ENCODE measurements around the gene NUSAP1. TPM values are rescaled to one million over a fixed set of nuclear protein-coding genes. Genes with fewer than 3 reads are reported as not detected.

NUSAP1 gene
- total and polyA plus RNA-seq, 10 of the 15 experiments (the other 5 are each of a cell fraction or from before 2014, with no cell fraction given), result 158 to 315 (median 229) TPM

DNA sequence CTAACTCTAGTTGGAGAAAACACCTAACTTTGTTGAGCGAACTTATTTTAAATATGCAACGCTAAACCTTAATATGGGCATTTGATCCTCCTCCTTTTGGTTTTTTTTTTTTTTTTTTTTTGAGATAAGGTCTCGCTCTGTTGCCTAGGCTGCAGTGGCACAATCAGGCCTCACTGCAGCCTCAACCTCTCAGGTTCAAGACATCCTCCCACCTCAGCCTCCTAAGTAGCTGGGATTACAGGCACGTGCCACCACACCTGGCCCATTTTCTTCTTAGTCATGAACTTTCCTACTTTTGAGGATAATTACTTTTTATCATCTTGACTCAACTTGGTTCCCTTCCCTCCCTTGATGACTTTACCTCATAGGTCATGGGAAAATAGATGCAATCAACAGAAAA lies 3.9 kb downstream of the NUSAP1 start:
- H3K9me3 ChIP-seq (replicated peaks; ENCODE audit: control insufficient read depth, insufficient read depth, low read length), result no peaks in the 10 kb centered on the region
- ChIA-PET RAD21 (ENCODE audit: unreplicated experiment) (no interaction called here), POLR2A (interaction anchor here (0.8 kb wide), 1 partner anchor 22 kb away, joined by 4 read pairs; no protein-coding TSS in a partner anchor), SMC1A (ENCODE audit: uncharacterized antibody, unreplicated experiment) (interaction anchor here (0.7 to 1.1 kb wide), 3 partner anchors 12 to 49 kb away, joined by 3 read pairs; no protein-coding TSS in a partner anchor), CTCF (interaction anchor here (0.7 to 1.5 kb wide), 4 partner anchors 49 to 591 kb away, joined by 3 to 4 read pairs (median 4); no protein-coding TSS in a partner anchor)
- peak overlapping the region; percentile 46; the same call in 1 of the 2 replicates for H3K4me2 ChIP-seq (ENCODE audit: control insufficient read depth, insufficient read depth)
- no peaks in the 10 kb centered on the region for H4K20me1 ChIP-seq (ENCODE audit: control insufficient read depth, insufficient read depth)
- no peak for DNase-seq (ENCODE audit: low read depth, low spot score)
- H3K36me3 ChIP-seq (ENCODE audit: control insufficient read depth in 2 of 2, insufficient read depth in 2 of 2, low read length in 1 of 2), result peaks cover 9 to 13% of the 10 kb centered on the region in 2 experiments
- H3K27ac ChIP-seq (ENCODE audit: control insufficient read depth, insufficient read depth), result no peak overlapping the region
- WGBS (ENCODE audit: insufficient coverage, insufficient replicate concordance, low lambda C conversion rate, missing lambda C conversion rate), result 25% methylated on average over 3 of the region's 4 CpGs
- no peak overlapping the region; the same call in 1 of the 2 replicates for H3K9ac ChIP-seq (ENCODE audit: control insufficient read depth, insufficient read depth, low read length)
- no TSS peak for BruUV-seq (replicated peaks)
- peaks cover 89% of the 10 kb centered on the region for H3K79me2 ChIP-seq (ENCODE audit: control insufficient read depth, insufficient read depth, low read length)
- H3K27me3 ChIP-seq (replicated peaks in 1 of 2; ENCODE audit: control insufficient read depth in 2 of 2, insufficient read depth in 2 of 2, low read length in 1 of 2), result no peaks in the 10 kb centered on the region
- H3K4me3 ChIP-seq, result 0 out of 2 replicates have a peak overlapping the region, but pooled peaks have one; percentile 32
- intact Hi-C loops (cut with micrococcal nuclease; ENCODE audit: unreplicated experiment) (no loop called here), in situ Hi-C loops (cut with MboI) (no loop called here)
- peaks cover 4% of the 10 kb centered on the region; the same call in 1 of the 2 replicates for H3K4me1 ChIP-seq (ENCODE audit: control insufficient read depth, insufficient read depth, low read length)
- no peak for TF ChIP-seq CBFB (IDR thresholded peaks at IDR 0.05; ENCODE audit: low read depth)
- peak; percentile 48; the same call in 1 of the 2 replicates for TF ChIP-seq NBN (IDR thresholded peaks at IDR 0.05)
- TF ChIP-seq BHLHE40 (IDR thresholded peaks at IDR 0.05; ENCODE audit: borderline replicate concordance in 1 of 2, low read depth in 2 of 2, low read length in 1 of 2), result peak in 1 of 2 experiments; percentile 75; a peak in 2 of 4 replicates
- TF ChIP-seq ZNF384 (IDR thresholded peaks at IDR 0.05; ENCODE audit: borderline replicate concordance, low read depth, low read length), result peak; percentile 60
- no peak overlapping the region for H2AFZ ChIP-seq (ENCODE audit: control insufficient read depth, low read depth, low read length)
- ATAC-seq, result no peak
- no peak for FAIRE-seq

DNA sequence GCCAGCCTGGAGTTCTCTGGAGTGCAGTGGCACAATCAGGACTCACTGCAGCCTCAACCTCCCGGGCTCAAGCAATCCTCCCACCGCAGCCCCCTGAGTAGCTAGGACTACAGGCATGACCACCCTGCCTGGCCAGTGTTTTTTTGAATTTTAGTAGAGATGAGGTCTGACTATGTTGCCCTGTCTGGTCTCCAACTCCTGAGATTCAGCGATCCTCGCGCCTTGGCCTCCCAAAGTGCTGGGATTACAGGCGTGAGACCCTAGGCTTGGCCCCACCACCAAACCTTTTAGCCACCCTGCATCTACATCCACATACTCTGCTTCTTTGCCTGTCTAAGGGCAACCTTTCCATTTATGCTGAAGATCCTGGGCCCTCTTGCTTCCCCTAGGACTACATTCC lies 4.4 kb downstream of the NUSAP1 start:
- H3K79me2 ChIP-seq (ENCODE audit: control insufficient read depth, insufficient read depth, low read length), result peaks cover 89% of the 10 kb centered on the region
- FAIRE-seq (no peak), DNase-seq (ENCODE audit: low read depth, low spot score) (no peak), ATAC-seq (no peak)
- no peak overlapping the region for H3K27ac ChIP-seq (ENCODE audit: control insufficient read depth, insufficient read depth)
- SMC1A ChIA-PET (ENCODE audit: uncharacterized antibody, unreplicated experiment), result interaction anchor here (0.8 to 1.1 kb wide), 2 partner anchors 49 to 65 kb away, joined by 3 read pairs; partner anchors contain the start of gene NDUFAF1
- peaks cover 10 to 18% of the 10 kb centered on the region in 2 experiments for H3K36me3 ChIP-seq (ENCODE audit: control insufficient read depth in 2 of 2, insufficient read depth in 2 of 2, low read length in 1 of 2)
- POLR2A ChIA-PET, result interaction anchor here (0.6 kb wide), 1 partner anchor 93 kb away, joined by 4 read pairs; no protein-coding TSS in a partner anchor
- in situ Hi-C loops (cut with MboI) (no loop called here), intact Hi-C loops (cut with micrococcal nuclease; ENCODE audit: unreplicated experiment) (no loop called here)
- H4K20me1 ChIP-seq (ENCODE audit: control insufficient read depth, insufficient read depth), result no peaks in the 10 kb centered on the region
- H3K4me3 ChIP-seq, result peak overlapping the region; percentile 32; the same call in 1 of the 2 replicates
- H3K4me1 ChIP-seq (ENCODE audit: control insufficient read depth, insufficient read depth, low read length), result peaks cover 4% of the 10 kb centered on the region; the same call in 1 of the 2 replicates
- RAD21 ChIA-PET (ENCODE audit: unreplicated experiment), result no interaction called here
- whole genome bisulfite sequencing (ENCODE audit: insufficient coverage, insufficient replicate concordance, low lambda C conversion rate, missing lambda C conversion rate), result 100% methylated on average over 6 of the region's 6 CpGs
- BruUV-seq (replicated peaks), result no TSS peak
- peak overlapping the region; percentile 66 for H3K4me2 ChIP-seq (ENCODE audit: control insufficient read depth, insufficient read depth)
- H3K9me3 ChIP-seq (replicated peaks; ENCODE audit: control insufficient read depth, insufficient read depth, low read length), result no peaks in the 10 kb centered on the region
- H2AFZ ChIP-seq (ENCODE audit: control insufficient read depth, low read depth, low read length), result no peak overlapping the region; the same call in 1 of the 2 replicates
- peak overlapping the region; percentile 27; the same call in 1 of the 2 replicates for H3K9ac ChIP-seq (ENCODE audit: control insufficient read depth, insufficient read depth, low read length)
- CTCF ChIA-PET, result interaction anchor here (1.2 to 1.5 kb wide), 2 partner anchors 50 to 479 kb away, joined by 3 to 4 read pairs; no protein-coding TSS in a partner anchor
- H3K27me3 ChIP-seq (replicated peaks in 1 of 2; ENCODE audit: control insufficient read depth in 2 of 2, insufficient read depth in 2 of 2, low read length in 1 of 2), result no peaks in the 10 kb centered on the region
- TF ChIP-seq FOXK2 (IDR thresholded peaks at IDR 0.05) (no peak), CREB1 (IDR thresholded peaks at IDR 0.05; ENCODE audit: low read depth) (no peak), CBX5 (IDR thresholded peaks at IDR 0.05; ENCODE audit: low read depth) (no peak), RCOR1 (conservative IDR thresholded peaks at IDR 0.05; ENCODE audit: low read depth, low read length) (no peak), ESRRA (IDR thresholded peaks at IDR 0.05; ENCODE audit: low read length) (no peak), CHD2 (IDR thresholded peaks at IDR 0.05; ENCODE audit: borderline replicate concordance, low read depth, low read length) (no peak), KAT2A (conservative IDR thresholded peaks at IDR 0.05; ENCODE audit: control insufficient read depth, low read depth, low read length) (no peak)
- TF ChIP-seq, protein P1, sequence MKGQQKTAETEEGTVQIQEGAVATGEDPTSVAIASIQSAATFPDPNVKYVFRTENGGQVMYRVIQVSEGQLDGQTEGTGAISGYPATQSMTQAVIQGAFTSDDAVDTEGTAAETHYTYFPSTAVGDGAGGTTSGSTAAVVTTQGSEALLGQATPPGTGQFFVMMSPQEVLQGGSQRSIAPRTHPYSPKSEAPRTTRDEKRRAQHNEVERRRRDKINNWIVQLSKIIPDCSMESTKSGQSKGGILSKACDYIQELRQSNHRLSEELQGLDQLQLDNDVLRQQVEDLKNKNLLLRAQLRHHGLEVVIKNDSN (IDR thresholded peaks at IDR 0.05; ENCODE audit: borderline replicate concordance, extremely low read length, insufficient read depth, low read depth, low read length), result no peak

Data from GM12878 (cell line).